GM19467 (cell line): Measurements from ENCODE around the gene ADGRG4.

Experiments
- ATAC-seq: cut with Tn5 transposase; IDR thresholded peaks from one replicate; pipeline ENCODE4 v1.9.1; 2021; ENCODE audit warnings: mild to moderate bottlenecking, moderate library complexity; ENCODE audit not compliant: unreplicated experiment

Gene ADGRG4

GRCh38 chrX:136303041-136303440 is 2.3 kb downstream of the ADGRG4 start:
- ATAC-seq = no peak

GRCh38 chrX:136304493-136304892 is 3.7 kb downstream of the ADGRG4 start:
- ATAC-seq = no peak

GRCh38 chrX:136306182-136306581 is 5.4 kb downstream of the ADGRG4 start:
- no peak for ATAC-seq

- ATAC-seq = no peak
Observed at GRCh38 chrX:136307471-136307870, 6.7 kb downstream of the ADGRG4 start.

- no peak for ATAC-seq
Observed at GRCh38 chrX:136310411-136310810, 9.6 kb downstream of the ADGRG4 start.

- ATAC-seq = no peak
Observed at GRCh38 chrX:136318156-136318555, 17.4 kb downstream of the ADGRG4 start.

- no peak for ATAC-seq
Observed at GRCh38 chrX:136318895-136319597, 18.3 kb downstream of the ADGRG4 start.

GRCh38 chrX:136319600-136319999 is 18.8 kb downstream of the ADGRG4 start:
- ATAC-seq = no peak

- ATAC-seq = no peak
Observed at GRCh38 chrX:136321532-136321931, 20.8 kb downstream of the ADGRG4 start.

- no peak for ATAC-seq
Observed at GRCh38 chrX:136322064-136322463, 21.3 kb downstream of the ADGRG4 start.

GRCh38 chrX:136325377-136325776 is 24.6 kb downstream of the ADGRG4 start:
- ATAC-seq = no peak

GRCh38 chrX:136328933-136329332 is 28.2 kb downstream of the ADGRG4 start:
- ATAC-seq = no peak

GRCh38 chrX:136336623-136337022 is 35.9 kb downstream of the ADGRG4 start:
- no peak for ATAC-seq

- no peak for ATAC-seq
Observed at GRCh38 chrX:136339702-136340101, 38.9 kb downstream of the ADGRG4 start.

- no peak for ATAC-seq
Observed at GRCh38 chrX:136344320-136344719, 43.6 kb downstream of the ADGRG4 start.

GRCh38 chrX:136346506-136346905 is 45.7 kb downstream of the ADGRG4 start:
- ATAC-seq = no peak

GRCh38 chrX:136347706-136348105 is 46.9 kb downstream of the ADGRG4 start:
- no peak for ATAC-seq

- no peak for ATAC-seq
Observed at GRCh38 chrX:136353526-136354093, 52.8 kb downstream of the ADGRG4 start.

GRCh38 chrX:136354201-136354600 is 53.4 kb downstream of the ADGRG4 start:
- ATAC-seq = no peak

- no peak for ATAC-seq
Observed at GRCh38 chrX:136369377-136369776, 68.6 kb downstream of the ADGRG4 start.

- ATAC-seq = no peak
Observed at GRCh38 chrX:136376713-136377112, 76.0 kb downstream of the ADGRG4 start.

- no peak for ATAC-seq
Observed at GRCh38 chrX:136380010-136380769, 79.4 kb downstream of the ADGRG4 start.
